ENCODE results near the gene C5orf52. TPM values are rescaled to one million over a fixed set of nuclear protein-coding genes. Genes with fewer than 3 reads are reported as not detected.
"Not testable (repeated sequence)": the region's sequence is repeated elsewhere in the genome, so short reads cannot be mapped to it uniquely, and the experiment has no call there.

C5orf52 gene
- total RNA-seq, 1 donor from 2014 or later, result not detected

GRCh38 chr5:157726607-157727006 is 55.3 kb downstream of the C5orf52 start:
- DNase-seq, result not testable (repeated sequence)

GRCh38 chr5:157727858-157728257 is 56.5 kb downstream of the C5orf52 start:
- DNase-seq, result not testable (repeated sequence)

Other genes starting within 250 kb of the C5orf52 start
- gene NIPAL4, start 211.3 kb upstream of the C5orf52 start, total RNA-seq, result not detected in 2 replicates
- gene ADAM19, start 95.8 kb upstream of the C5orf52 start, total RNA-seq, result 30.0 and 43.7 TPM in 2 replicates
- gene SOX30, start 19.1 kb upstream of the C5orf52 start, total RNA-seq, result under 0.01 and 0.09 TPM in 2 replicates
- 4.4 and 7.1 TPM in 2 replicates for gene THG1L, start 59.9 kb downstream of the C5orf52 start, total RNA-seq
- 8.9 and 11.2 TPM in 2 replicates for gene LSM11, start 72.2 kb downstream of the C5orf52 start, total RNA-seq
- 92.4 and 131 TPM in 2 replicates for gene CLINT1, start 187.6 kb downstream of the C5orf52 start, total RNA-seq